ENCODE measurements around the gene INTS15. TPM values are rescaled to one million over a fixed set of nuclear protein-coding genes. Genes with fewer than 3 reads are reported as not detected.

The INTS15 gene
- 38.6 and 44.2 TPM in 2 replicates for total RNA-seq (2014; rRNA removed; shearing (Covaris generic))

DNA sequence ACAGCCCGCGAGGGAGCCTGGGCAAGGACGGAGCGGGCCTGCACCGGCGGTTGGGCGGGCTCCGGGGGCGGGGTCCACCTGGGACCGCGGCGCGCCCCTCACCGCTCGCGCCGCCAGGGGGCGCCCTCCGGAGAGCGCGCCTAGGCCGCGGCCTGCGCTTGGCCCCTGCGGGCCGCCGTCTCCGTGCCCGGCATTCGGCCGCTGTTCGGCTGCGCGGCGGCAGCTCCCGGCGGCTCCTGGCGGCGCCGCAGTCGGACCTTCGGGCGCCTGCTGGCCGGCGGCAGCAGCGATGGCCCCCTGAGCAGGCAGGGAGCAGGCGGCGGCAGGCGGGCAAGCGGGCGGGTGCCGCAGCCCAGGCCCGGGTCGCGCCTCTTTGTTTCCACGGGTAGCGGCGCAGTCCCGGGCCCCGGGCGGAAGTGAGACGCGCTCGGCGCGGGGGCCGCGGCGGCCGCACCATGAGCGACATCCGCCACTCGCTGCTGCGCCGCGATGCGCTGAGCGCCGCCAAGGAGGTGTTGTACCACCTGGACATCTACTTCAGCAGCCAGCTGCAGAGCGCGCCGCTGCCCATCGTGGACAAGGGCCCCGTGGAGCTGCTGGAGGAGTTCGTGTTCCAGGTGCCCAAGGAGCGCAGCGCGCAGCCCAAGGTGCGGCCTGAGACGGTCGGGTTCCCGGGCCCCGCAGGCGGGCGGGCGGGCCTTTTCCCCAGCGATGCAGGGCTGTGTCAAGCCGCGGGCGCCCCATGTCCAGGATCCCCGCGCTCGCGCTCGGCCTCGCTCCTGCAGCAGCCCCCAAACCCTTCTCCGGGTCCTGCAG lies at the start of gene INTS15:
Gene INTS15 (plus strand): TSS at position 193 of the 816 bp plus-strand sequence. CDS start 263 bp downstream, at position 456.
- peak; percentile 80 for DNase-seq (ENCODE audit: low spot score)

DNA sequence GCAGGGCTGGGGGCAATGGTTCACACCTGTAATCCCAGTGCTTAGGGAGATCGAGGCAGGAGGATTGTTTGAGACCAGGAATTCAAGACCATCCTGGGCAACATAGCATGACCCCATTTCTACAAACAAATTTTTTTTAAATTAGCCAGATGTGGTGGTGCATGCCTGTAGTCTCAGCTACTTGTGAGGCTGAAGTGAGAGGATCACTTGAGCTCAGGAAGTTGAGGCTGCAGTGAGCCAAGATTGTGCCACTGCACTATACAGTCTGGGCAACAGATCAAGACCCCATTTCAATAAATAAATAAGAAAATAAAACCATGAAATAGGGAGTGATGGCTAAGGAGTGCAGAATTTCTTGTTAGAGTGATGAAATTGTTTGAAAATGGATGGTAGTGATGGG lies 47.5 kb upstream of the INTS15 start:
- no peak for DNase-seq (ENCODE audit: low spot score)

DNA sequence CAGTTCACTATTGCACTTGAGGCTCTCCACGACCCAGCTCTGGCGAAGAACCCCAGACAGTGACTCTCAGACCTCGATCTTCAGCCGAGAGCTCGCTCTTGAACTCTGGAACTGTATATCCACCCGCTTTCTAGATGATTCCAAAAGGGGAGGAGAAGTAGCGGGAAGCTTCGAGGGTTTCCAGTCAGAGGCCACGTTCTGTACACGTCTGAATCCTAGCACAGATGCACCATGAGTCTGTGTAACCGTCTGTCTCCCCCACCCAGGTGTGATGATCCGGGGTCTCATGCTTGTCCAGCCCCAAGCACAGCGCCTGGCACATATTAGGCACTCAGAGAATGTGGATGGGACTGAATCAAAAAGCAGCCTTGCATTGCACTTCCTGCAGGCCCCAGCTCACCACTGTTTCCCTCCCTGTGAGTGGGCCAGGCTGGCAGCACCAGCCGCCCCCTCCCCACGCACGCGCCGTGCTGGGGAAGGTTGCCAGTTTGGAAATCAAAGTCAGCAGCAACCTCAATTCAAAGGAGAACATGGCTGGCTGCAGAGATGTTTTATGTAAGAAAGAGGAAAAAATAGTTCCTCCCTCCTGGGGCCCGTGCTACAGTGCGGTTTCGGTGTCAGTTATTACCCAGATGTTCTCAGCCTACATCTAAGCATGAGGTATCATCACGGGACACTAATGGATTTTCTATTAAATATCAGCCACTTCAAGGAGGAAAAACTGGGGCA lies 44.3 kb upstream of the INTS15 start:
- DNase-seq (ENCODE audit: low spot score), result peak; percentile 7

DNA sequence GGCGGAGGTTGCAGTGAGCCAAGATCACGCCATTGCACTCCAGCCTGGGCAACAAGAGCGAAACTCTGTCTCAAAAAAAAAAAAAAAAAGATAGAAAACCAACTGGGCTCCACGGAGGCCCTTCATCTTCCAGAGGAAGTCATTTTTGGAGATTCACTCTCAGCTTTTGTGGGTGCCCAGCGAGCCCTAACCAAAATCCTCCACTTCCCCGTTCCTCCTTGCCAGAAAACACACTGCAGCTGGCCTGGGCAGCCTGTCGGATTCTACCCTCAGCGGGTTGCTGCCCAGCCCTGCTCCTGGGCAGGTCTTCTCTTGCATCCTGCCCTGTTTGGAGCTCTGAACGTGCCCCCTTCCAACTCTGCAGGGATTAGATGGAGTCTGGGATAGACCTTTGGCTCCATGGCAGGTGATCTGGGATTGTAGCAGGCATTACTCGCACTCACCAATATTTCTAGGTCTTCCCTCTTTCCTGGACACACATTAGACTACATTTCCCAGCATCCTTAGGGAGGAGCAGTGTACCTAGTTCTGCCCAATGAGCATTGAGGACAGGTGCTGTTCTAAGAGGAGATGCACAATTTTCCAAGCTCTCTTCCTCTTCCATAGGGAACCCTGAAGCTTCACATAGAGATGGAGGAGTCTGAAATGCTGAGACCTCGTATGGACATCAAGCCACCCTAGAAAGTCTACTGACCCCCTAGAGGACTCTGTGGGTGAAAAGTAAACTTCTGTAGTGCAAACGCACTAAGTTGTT lies 43.1 kb upstream of the INTS15 start:
- DNase-seq (ENCODE audit: low spot score), result peak; percentile 29

DNA sequence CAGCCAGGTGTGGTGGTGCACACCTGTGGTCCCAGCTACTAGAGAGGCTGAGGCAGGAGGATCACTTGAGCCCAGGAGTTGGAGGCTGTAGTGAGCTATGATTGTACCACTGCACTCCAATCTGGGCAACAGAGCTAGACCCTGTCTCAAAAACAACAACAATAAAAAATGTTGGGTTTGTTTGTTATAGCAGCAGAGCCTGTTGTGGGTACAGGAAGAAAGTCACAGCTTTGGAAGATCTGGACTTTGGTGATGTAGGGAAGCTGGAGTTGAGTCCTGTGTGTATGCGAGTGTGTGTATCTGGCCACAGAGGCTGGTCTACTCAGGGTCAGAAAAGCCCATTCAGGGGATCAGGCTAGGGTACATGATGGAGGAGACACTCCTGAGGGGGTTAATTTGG lies 42.4 kb upstream of the INTS15 start:
- no peak for DNase-seq (ENCODE audit: low spot score)

DNA sequence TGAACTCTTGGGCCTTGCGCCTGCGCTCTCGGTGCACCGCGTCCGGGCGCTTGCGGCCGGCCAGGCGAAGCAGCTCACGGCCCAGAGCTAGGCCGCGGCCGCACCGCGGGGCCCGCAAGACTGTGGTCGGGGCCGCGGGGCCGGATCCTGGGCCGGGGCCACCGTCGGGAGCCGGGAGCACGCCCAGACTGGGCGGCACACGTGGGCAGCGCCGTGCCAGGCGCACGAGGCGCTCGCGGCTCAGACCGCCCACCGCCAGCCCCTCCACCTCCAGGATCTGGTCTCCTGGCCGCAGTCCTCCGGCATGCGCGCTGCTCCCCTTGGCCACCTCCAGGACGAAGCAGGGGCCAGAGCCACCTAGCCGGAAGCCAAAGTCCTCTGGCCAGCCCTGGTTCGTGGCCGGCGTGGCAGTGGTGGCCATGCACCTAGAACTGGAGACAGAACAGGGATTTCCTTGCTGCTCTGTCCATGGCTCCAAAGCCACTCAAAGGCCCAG lies 38.8 kb upstream of the INTS15 start, which contains the start of gene GRID2IP:
Gene GRID2IP (minus strand): TSS at position 446 of the 496 bp plus-strand sequence. CDS start 25 bp downstream, at position 421.
- DNase-seq (ENCODE audit: low spot score), result no peak

DNA sequence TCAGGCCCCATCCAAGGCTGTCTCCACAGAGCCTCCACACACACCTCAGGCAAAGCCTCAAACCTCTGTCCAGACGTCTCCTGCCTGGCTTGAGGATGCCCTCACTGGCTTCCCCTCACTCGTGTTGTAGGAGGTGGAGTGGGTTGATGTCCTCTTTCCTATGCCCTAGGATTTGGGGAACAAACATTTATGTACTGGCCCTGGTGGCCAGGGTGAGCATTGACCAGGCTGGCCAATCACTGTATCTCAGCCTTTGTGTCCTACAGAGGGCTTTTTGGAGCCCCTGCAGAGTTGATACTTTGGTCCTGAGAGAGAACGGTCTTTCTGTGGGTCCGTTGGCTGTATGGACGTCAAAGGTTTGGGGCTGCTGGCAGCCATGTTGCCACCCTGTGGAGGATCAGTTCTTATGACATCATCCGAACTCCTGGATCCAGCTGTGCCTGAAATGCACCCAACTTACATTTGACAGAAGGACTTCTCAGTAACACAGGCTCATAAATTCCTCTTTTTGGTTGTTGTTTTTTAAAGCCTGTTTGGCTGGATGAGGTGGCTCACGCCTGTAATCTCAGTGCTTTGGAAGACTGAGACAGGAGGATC lies 36.3 kb upstream of the INTS15 start:
- DNase-seq (ENCODE audit: low spot score), result no peak

DNA sequence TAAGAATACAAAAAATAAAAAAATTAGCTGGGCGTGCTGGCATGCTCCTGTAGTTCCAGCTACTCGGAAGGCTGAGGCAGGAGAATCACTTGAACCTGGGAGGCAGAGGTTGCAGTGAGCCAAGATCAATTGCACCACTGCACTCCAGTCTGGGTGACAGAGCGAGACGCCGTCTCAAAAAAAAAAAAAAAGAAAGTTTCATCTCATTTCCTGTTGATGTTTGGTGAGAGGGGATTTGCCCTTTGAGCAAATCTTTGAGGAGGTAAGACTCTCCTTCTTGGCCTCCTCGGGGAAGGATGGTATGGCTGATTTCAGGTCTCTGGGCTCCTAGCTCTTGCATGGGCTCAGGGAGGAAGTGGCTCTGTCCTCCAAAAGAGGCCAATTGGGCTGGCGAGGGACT lies 35.0 kb upstream of the INTS15 start:
- no peak for DNase-seq (ENCODE audit: low spot score)

DNA sequence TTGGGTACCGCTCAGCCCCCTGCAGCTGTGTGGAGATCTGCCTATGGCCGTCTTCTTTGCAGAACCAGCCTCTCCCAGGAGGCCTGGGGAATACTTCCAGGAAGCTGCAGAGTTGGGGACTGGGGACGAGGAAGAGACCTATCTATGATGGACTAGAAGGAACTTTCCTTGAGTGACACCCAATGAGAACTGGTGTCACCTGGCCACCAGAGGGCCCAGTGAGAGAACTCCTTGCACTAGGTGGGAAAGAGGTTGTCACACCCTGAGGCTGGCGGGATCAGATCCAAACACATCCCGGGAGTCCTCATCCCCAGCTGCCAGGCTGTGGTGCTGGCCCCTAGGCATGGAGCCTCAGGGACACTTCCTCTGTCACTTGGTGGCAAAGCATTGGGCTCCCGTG lies 33.6 kb upstream of the INTS15 start:
- DNase-seq (ENCODE audit: low spot score), result no peak

DNA sequence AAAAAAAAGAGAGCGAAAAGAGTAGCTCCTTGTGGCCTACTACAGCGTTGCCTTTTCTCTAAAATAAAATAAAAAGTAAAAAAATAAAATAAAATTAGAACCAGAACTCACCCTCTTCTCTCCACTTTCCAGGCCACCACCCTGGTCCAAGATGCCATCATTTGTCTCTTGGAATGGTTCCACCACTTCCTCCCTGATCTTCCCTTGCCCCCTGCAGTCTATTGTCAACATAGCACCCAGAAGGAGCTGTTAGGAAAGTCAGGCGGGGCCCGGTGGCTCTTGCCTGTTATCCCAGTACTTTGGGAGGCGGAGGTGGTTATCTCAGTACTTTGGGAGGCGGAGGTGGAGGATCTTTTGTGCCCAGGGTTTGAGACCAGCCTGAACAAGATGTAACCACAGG lies 31.0 kb upstream of the INTS15 start:
- DNase-seq (ENCODE audit: low spot score), result peak; percentile 83

DNA sequence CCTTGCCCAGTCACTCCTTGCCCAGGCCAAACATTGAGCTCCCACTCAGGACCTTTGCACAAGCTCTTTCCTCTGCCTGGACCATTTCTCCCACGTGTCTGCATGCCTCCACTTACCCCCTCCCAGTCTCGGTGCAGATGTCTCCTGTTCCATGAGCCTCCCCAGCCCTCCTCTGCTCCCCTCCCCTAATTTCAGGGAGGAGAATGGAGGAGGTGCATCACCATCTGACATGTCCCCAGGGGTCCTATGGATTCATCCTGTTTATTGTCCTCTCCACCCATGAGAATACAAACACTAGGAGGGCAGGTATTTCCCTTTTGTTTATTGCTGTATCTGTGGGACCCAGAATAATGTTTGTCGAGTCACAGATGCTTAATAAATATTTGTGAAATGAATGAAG lies 29.9 kb upstream of the INTS15 start:
- DNase-seq (ENCODE audit: low spot score), result no peak

DNA sequence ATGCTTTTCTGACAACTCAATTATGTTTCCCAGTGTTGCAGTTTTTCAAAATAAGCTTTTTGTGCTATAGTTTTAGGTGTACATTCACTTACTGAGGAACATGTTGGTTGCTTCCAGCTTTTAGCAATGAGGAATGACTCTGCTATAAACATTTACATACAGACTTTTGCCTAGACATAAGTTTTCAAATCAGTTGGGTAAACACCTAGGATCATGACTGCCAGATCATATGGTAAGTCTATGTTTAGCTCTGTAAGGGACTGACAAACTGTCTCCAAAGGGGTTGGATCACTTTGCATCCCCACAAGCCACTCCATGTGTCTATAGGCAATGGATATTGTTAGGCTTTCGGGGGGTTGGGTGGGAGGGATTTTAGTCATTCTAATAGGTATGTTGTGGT lies 27.7 kb upstream of the INTS15 start:
- no peak for DNase-seq (ENCODE audit: low spot score)

DNA sequence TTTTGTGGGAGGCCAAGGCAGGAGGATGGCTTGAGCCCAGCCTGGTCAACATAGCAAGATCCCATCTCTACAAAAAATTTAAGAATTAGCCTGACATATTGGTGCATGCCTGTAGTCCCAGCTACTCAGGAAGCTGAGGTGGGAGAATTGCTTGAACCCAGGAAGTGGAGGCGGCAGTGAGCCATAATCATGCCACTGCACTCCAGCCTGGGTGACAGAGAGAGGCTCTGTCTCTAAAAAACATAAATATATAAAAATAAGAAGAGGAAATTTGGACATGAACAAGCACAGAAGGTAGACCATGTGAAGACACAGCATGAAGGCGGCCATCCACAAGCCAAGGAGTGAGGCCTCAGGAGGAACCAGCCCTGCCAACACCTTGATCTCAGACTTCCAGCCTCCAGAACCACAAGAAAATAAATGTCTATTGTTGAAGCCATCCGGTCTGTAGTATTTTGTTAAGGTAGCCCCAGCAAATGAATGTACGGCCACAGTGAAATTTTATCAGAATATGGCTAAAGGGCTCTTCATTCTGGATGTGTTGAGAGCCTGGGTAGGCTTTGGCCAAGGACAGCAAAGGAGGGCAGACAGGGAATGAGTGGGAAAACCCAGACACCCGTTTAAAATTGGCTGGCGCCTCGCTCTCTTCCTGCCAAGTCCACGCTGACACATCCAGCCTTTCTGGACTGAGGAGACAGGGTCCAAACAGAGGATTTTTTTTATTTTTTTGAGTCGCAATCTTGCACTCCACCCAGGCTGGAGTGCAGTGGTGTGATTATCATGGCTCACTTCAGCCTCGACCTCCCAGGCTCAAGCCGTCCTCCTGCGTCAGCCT lies 25.7 kb upstream of the INTS15 start:
- DNase-seq (ENCODE audit: low spot score), result no peak

DNA sequence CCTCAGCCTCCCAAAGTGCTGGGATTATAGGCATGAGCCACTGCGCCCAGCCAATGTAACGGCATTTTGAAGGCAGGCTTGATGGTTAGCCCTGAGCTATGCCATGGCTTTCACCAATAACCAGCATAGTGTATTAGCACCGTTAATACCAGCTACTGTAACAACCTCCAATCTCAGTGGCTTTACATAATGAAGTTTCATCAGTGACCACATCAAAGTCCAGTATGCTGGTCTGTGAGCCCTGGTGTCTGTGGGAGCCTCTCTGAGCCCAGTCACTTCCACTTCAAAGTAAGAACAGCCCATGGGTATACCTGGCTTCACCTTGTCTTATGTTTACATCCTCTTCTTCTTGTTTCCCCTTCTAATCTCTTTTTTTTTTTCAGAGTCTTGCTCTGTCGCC lies 24.2 kb upstream of the INTS15 start:
- DNase-seq (ENCODE audit: low spot score), result no peak

DNA sequence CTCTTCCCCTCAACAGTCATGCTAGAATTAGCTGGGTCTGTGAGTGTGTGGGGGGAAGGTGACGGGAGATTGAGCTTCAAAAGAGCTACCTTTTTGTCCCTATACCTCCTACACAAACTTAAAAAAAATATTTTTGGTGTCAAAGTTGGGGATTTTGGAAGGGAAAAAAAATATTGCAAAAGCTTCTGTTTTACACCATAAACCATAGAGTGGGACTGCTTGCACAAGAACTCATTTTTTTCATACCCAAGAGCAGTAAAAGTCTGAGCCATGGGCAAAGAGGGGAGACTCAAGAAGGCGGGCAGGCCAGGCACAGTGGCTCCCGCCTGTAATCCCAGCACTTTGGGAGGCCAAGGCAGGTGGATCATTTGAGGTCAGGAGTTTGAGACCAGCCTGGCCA lies 21.9 kb upstream of the INTS15 start:
- DNase-seq (ENCODE audit: low spot score), result no peak

DNA sequence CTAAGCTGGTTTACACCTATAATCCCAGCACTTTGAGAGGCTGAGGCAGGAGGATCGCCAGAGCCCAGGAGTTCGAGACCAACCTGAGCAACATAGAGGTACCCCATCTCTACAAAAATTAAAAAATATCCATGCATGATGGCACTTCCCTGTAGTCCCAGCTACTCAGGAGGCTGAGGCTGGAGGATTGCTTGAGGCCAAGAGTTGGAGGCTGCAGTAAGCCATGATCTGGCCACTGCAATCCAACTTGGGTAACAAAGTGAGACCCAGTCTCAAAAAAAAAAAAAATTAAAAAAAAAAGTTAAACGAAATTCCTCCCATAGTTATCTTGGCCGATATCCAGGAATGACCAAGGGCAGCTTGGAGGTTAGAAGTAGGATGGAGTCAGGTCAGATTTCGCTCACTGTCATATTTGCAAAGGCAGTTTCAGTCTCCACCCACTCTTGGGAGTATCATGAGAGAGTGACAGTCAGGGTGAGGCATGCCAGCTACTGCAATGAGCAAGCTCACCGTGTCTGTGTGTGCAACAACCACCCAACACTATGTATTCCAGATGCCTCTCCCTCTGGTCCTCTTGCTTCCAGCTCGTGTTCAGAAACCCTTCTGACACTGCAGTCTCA lies 18.6 kb upstream of the INTS15 start:
- DNase-seq (ENCODE audit: low spot score), result no peak

DNA sequence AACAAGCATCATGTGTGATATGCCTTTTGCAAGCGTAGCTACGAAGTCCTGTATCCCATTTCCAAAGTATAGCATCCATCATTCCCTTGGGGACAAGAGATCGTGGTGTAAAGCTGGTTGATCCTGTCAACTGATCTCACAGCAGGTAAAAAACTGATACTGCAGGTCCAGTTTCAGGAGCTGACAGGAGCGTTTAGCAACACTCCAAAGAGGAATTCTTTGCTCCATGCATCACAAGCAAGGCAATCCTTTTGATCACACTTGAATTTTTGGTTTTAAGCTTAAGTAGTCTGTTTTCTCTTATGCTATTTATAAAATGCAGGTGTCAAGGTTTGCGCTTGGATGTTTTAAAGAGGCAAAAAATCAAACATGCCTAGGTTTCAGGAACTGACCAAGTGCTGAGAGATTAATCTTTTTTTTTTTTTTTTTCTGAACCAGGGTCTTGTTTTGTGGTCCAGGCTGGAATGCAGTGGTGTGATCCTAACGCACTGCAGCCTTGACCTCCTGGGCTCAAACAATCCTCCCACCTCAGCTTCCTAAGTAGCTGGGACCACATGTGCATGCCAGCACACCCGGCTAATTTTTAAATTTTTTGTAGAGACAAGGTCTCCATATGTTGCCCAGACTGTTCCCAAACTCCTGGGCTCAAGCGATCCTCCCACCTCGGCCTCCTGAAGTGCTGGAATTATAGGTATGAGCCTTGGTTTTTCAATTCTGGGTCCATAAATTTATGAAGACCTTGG lies 14.4 kb upstream of the INTS15 start:
- DNase-seq (ENCODE audit: low spot score), result no peak

DNA sequence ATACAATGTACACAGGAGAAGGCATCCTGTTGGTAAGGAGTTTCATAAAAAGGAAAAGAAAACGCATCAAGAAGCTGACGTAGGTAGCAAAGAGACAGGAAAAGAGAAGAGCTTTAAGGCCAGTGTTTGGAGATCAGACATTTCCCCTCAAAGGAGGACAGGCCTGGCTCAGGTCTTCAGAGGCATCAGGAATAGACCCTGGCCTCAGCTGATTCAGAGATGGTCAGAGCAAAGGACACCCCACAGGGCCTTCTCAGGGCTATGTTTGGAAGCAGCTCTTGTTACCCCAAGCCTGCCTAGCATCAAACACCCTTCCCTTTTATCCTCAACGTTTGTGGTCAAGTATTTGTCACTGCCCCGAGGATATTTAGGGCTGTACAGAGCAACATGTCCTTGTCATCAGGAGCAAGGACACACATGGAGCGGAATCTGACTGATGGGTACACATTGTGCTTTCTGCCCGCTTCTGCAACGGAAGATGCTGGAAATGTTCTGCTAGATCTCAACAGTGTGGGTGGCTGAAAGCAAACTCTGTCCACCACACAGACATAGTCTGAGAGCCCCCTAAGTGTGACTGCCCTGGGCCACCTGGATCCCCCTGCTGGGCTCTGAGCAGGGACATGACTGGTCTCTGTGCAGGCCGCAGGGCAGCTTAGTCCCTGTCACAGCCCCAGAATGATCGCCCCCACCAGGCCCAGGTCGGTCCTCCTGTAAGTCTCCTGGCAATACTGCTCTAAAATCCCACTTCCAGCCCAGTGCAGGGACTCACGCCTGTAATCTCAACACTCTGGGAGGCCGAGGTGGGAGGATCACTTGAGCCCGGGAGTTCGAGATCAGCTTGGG lies 13.6 kb upstream of the INTS15 start:
- no peak for DNase-seq (ENCODE audit: low spot score)

Measured in H4 (cell line).